Loucy (cell line): Measurements from ENCODE around the gene CCDC182.

Experiments
- EZH2phosphoT487 ChIP-seq: fragments of 200-600 bp; IDR thresholded peaks from 2 replicates; pipeline ENCODE4 v1.6.1; 2018; ENCODE audit warnings: antibody characterized with exemption, mild to moderate bottlenecking, moderate library complexity, borderline replicate concordance
- TF ChIP-seq, protein P1 (sequence below): fragments of 200-600 bp; sonication (generic); conservative IDR thresholded peaks from 2 replicates; pipeline ENCODE4 v1.5.1; 2014; ENCODE audit warnings: mild to moderate bottlenecking, antibody characterized with exemption, low read length

GRCh38 chr17:57758654-57759053, 13.6 kb upstream of the CCDC182 start:
- TF ChIP-seq, protein P1, sequence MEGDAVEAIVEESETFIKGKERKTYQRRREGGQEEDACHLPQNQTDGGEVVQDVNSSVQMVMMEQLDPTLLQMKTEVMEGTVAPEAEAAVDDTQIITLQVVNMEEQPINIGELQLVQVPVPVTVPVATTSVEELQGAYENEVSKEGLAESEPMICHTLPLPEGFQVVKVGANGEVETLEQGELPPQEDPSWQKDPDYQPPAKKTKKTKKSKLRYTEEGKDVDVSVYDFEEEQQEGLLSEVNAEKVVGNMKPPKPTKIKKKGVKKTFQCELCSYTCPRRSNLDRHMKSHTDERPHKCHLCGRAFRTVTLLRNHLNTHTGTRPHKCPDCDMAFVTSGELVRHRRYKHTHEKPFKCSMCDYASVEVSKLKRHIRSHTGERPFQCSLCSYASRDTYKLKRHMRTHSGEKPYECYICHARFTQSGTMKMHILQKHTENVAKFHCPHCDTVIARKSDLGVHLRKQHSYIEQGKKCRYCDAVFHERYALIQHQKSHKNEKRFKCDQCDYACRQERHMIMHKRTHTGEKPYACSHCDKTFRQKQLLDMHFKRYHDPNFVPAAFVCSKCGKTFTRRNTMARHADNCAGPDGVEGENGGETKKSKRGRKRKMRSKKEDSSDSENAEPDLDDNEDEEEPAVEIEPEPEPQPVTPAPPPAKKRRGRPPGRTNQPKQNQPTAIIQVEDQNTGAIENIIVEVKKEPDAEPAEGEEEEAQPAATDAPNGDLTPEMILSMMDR, result no peak
- TF ChIP-seq EZH2phosphoT487, result no peak
